Fibroblast of lung (primary cell): ENCODE results near the gene PDE6A. TPM values are rescaled to one million over a fixed set of nuclear protein-coding genes. Genes with fewer than 3 reads are reported as not detected.

Source experiments
- DNase-seq, 2 donors: peaks; one replicate each; pipeline versions ENCODE4 v3.0.0 to v3.0.0-alpha.2; 2010; ENCODE audit warnings: low read depth in 2 of 2
- H2AFZ ChIP-seq: 2 replicates; pipeline ENCODE4 v1.5.1; 2012; ENCODE audit warnings: low read length, control low read depth, inconsistent platforms
- H3K27ac ChIP-seq: 2 replicates; pipeline ENCODE4 v1.5.1; 2011; ENCODE audit warnings: low read length, control low read depth; ENCODE audit not compliant: insufficient read depth
- H3K27me3 ChIP-seq: 2 replicates; pipeline ENCODE4 v1.5.1; 2011; ENCODE audit warnings: mild to moderate bottlenecking, low read length; ENCODE audit not compliant: control insufficient read depth, insufficient read depth
- H3K36me3 ChIP-seq: 2 replicates; pipeline ENCODE4 v1.5.1; 2011; ENCODE audit warnings: low read length; ENCODE audit not compliant: control insufficient read depth, insufficient read depth
- H3K4me1 ChIP-seq: 2 replicates; pipeline ENCODE4 v1.5.1; 2011; ENCODE audit warnings: low read length; ENCODE audit not compliant: control insufficient read depth, insufficient read depth; ENCODE audit errors: extremely low read depth
- H3K4me2 ChIP-seq: 2 replicates; pipeline ENCODE4 v1.5.1; 2011; ENCODE audit warnings: low read length, control low read depth; ENCODE audit not compliant: insufficient read depth; ENCODE audit errors: extremely low read depth
- H3K4me3 ChIP-seq, 4 experiments: fragments of 200-600 bp in 1 of 4; sonication (generic) in 1 of 4; replicated peaks in 1 of 4; 2 replicates each; pipeline ENCODE4 v1.5.1; 2011 to 2016; ENCODE audit warnings: low read length in 4 of 4, low read depth in 3 of 4, mild to moderate bottlenecking in 3 of 4, control low read depth in 2 of 4, inconsistent platforms in 1 of 4, mixed read lengths in 1 of 4; ENCODE audit not compliant: insufficient read depth in 1 of 4; ENCODE audit errors: control extremely low read depth in 1 of 4
- H3K79me2 ChIP-seq: 2 replicates; pipeline ENCODE4 v1.5.1; 2012; ENCODE audit warnings: mild to moderate bottlenecking, low read length, inconsistent platforms; ENCODE audit not compliant: control insufficient read depth, insufficient read depth
- H3K9ac ChIP-seq: 2 replicates; pipeline ENCODE4 v1.5.1; 2011; ENCODE audit warnings: mild to moderate bottlenecking, low read length, control low read depth; ENCODE audit not compliant: insufficient read depth
- H3K9me3 ChIP-seq: 2 replicates; pipeline ENCODE4 v1.5.1; 2012; ENCODE audit warnings: low read depth, low read length; ENCODE audit not compliant: control insufficient read depth, insufficient read depth
- H4K20me1 ChIP-seq: 2 replicates; pipeline ENCODE4 v1.5.1; 2011; ENCODE audit warnings: low read length; ENCODE audit not compliant: control insufficient read depth, insufficient read depth; ENCODE audit errors: extremely low read depth
- EZH2 ChIP-seq: IDR thresholded peaks from 2 replicates; pipeline ENCODE4 v1.5.1; 2012; ENCODE audit warnings: low read length, control low read depth, mild to moderate bottlenecking; ENCODE audit errors: missing control alignments
- polyA plus RNA-seq, 2 donors: library from polyadenylated mRNA; depleted of rRNA in 1 of 2; stranded (reverse) in 1 of 2; unstranded in 1 of 2; fragments of >200 nt; gene quantifications; 2 replicates each; pipeline ENCODE4 v1.2.1, GENCODE V29; 2011 to 2012; ENCODE audit warnings: missing spikeins in 1 of 2
- total RNA-seq: library from RNA; depleted of rRNA; stranded (reverse); fragments of >200 nt; gene quantifications from 2 replicates; pipeline ENCODE4 v1.2.1, GENCODE V29; 2014
- TF ChIP-seq, protein P1 (sequence below), 2 donors: IDR thresholded peaks in 1 of 2; conservative IDR thresholded peaks in 1 of 2; 1 replicate in 1 of 2; 2 replicates in 1 of 2; pipeline ENCODE4 v1.5.1; 2011 to 2012; ENCODE audit warnings: low read length in 2 of 2, control low read depth in 1 of 2, inconsistent platforms in 1 of 2, low read depth in 1 of 2, mild to moderate bottlenecking in 1 of 2

Gene PDE6A
- total and polyA plus RNA-seq, 2 donors (not counting 1 experiment from before 2014, with no cell fraction given): under 0.01 TPM; not detected in 1

DNA sequence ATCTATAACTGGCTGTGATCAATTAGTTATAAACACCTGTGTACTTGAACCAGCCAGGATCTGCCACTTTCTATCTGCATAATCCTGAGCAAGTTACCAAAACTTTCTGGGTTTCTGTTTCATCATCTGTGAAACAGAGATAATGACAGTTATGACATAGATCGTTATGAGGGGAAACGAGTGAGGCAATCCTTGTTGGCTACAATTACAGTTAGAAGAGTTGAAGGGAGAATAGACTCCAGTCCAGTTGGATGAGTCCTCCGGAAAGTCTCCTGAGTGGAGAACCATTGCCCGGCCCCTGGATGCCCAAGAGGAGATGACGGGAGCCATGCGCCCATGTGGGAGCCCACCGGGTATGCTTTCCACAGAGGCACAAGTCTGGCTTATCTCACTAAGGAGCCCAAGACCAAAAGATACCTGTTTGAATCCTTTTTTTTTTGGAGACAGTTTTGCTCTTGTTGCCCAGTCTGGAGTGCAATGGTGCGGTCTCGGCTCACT is 4.5 kb downstream of the PDE6A start:
- Histone ChIP-seq H3K4me3 (no peak overlapping the region), H3K9me3 (no peaks in the 10 kb centered on the region), H3K36me3 (no peaks in the 10 kb centered on the region), H3K27ac (no peak overlapping the region), H3K79me2 (no peaks in the 10 kb centered on the region), H3K4me1 (peaks cover 20% of the 10 kb centered on the region), H3K4me2 (no peak overlapping the region), H4K20me1 (no peaks in the 10 kb centered on the region), H2AFZ (no peak overlapping the region), H3K9ac (no peak overlapping the region), H3K27me3 (no peaks in the 10 kb centered on the region)
- DNase-seq: peak in 1 of 2 donors; percentile 50
- TF ChIP-seq, protein P1, sequence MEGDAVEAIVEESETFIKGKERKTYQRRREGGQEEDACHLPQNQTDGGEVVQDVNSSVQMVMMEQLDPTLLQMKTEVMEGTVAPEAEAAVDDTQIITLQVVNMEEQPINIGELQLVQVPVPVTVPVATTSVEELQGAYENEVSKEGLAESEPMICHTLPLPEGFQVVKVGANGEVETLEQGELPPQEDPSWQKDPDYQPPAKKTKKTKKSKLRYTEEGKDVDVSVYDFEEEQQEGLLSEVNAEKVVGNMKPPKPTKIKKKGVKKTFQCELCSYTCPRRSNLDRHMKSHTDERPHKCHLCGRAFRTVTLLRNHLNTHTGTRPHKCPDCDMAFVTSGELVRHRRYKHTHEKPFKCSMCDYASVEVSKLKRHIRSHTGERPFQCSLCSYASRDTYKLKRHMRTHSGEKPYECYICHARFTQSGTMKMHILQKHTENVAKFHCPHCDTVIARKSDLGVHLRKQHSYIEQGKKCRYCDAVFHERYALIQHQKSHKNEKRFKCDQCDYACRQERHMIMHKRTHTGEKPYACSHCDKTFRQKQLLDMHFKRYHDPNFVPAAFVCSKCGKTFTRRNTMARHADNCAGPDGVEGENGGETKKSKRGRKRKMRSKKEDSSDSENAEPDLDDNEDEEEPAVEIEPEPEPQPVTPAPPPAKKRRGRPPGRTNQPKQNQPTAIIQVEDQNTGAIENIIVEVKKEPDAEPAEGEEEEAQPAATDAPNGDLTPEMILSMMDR (conservative IDR thresholded peaks at IDR 0.05 in 1 of 2, IDR thresholded peaks at IDR 0.05 in 1 of 2; ENCODE audit: low read depth in 1 of 2, low read length in 2 of 2): no peak
- TF ChIP-seq EZH2: no peak

DNA sequence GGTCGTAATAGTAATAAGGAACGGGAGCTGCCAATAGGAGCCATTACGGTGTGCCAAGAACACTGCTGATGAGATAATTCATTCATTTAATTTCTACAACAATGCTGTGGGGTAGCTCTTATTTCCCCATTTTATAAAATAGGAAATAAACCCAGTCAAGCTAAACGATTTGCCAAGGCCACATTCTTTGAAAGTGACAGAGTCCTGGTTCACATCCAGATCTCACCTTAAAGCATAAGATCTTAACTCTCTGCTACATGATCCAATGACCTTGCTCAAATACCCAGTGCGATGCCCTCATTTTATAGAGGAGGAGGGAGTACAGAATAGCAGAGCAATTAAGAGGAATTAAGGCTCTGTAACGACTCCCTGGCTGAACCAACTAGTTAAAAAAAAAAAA is 5.0 kb downstream of the PDE6A start:
- Histone ChIP-seq H3K9me3 (no peaks in the 10 kb centered on the region), H3K9ac (no peak overlapping the region), H3K4me1 (peaks cover 20% of the 10 kb centered on the region), H3K79me2 (no peaks in the 10 kb centered on the region), H3K27ac (peak overlapping the region; percentile 6), H3K4me3 (no peak overlapping the region), H2AFZ (no peak overlapping the region), H3K27me3 (peaks cover 2% of the 10 kb centered on the region), H3K36me3 (no peaks in the 10 kb centered on the region), H3K4me2 (no peak overlapping the region), H4K20me1 (no peaks in the 10 kb centered on the region)
- DNase-seq: peak in 1 of 2 donors; percentile 41
- no peak for TF ChIP-seq EZH2
- TF ChIP-seq, protein P1 (conservative IDR thresholded peaks at IDR 0.05 in 1 of 2, IDR thresholded peaks at IDR 0.05 in 1 of 2; ENCODE audit: low read depth in 1 of 2, low read length in 2 of 2): no peak

DNA sequence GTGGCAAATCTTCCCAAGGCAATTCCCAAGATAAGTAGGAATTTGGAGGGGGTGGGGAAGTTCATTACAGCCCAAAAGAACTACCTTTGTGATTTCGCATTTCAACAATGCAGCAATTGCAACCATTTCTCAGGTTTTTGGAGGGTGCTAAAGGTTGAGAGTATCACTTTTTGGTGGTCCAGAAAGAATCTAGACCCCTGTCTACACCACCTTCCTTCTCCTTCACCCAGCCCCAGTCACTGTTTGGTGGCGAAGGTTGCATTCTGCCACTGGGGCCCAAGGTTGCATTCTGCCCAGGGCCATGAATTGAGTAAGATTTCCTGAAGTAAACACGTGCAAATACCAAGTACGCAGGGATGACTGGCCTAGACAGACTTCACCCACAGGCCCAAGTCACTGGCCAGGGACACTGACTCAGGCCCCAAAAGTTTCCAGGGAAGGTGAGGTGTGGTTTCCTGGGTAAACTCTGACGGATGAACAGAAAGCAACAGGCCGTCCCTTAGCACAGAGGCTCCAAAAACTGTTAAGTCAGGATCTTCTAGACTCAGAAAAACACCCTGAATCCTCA is 5.7 kb downstream of the PDE6A start:
- Histone ChIP-seq H3K4me2 (peak overlapping the region; percentile 32), H3K4me3 (no peak overlapping the region)

More for the DNA sequence above, 5.7 kb downstream of the PDE6A start:
- Histone ChIP-seq H3K79me2 (no peaks in the 10 kb centered on the region), H3K4me1 (peaks cover 20% of the 10 kb centered on the region), H3K9me3 (no peaks in the 10 kb centered on the region), H3K9ac (no peak overlapping the region), H3K27ac (peak overlapping the region; percentile 6), H3K27me3 (peaks cover 2% of the 10 kb centered on the region), H3K36me3 (no peaks in the 10 kb centered on the region), H4K20me1 (no peaks in the 10 kb centered on the region), H2AFZ (no peak overlapping the region)
- peak; percentile 54 to 93 for DNase-seq
- TF ChIP-seq EZH2: no peak
- TF ChIP-seq, protein P1 (conservative IDR thresholded peaks at IDR 0.05 in 1 of 2, IDR thresholded peaks at IDR 0.05 in 1 of 2; ENCODE audit: low read depth in 1 of 2, low read length in 2 of 2): no peak
